Stimulated activated CD4-positive, alpha-beta T cell treated with anti-CD3 and anti-CD28 coated beads, Interleukin-4, amount 100 ng/mL, for 1 hour (primary cell): ENCODE data around the gene SLC35A4.
"Not testable (repeated sequence)": the region's sequence is repeated elsewhere in the genome, so short reads cannot be mapped to it uniquely, and the experiment has no call there.

Experiments
- DNase-seq: peaks from one replicate; pipeline ENCODE4 v3.0.0-alpha.2; 2020

SLC35A4 gene

GRCh38 chr5:140560227-140560626 is 4.4 kb upstream of the SLC35A4 start:
- no peak for DNase-seq

GRCh38 chr5:140561753-140562523 is 2.7 kb upstream of the SLC35A4 start:
- DNase-seq, result no peak

GRCh38 chr5:140563596-140563995 is 1.0 kb upstream of the SLC35A4 start:
- DNase-seq, result no peak

- DNase-seq, result no peak
Observed at GRCh38 chr5:140565024-140565779, 574 bp downstream of the SLC35A4 start.

GRCh38 chr5:140565780-140566095 is 1.1 kb downstream of the SLC35A4 start:
- DNase-seq, result no peak

GRCh38 chr5:140566665-140567064 is 2.0 kb downstream of the SLC35A4 start:
- DNase-seq, result no peak

- DNase-seq, result no peak
Observed at GRCh38 chr5:140567136-140567818, 2.6 kb downstream of the SLC35A4 start.

- DNase-seq, result no peak
Observed at GRCh38 chr5:140567871-140568270, 3.2 kb downstream of the SLC35A4 start.

- no peak for DNase-seq
Observed at GRCh38 chr5:140568443-140569063, 3.9 kb downstream of the SLC35A4 start.

- no peak for DNase-seq
Observed at GRCh38 chr5:140569197-140569596, 4.6 kb downstream of the SLC35A4 start.

GRCh38 chr5:140570058-140570457 is 5.4 kb downstream of the SLC35A4 start:
- no peak for DNase-seq

GRCh38 chr5:140570488-140570887 is 5.9 kb downstream of the SLC35A4 start:
- DNase-seq, result no peak

- DNase-seq, result no peak
Observed at GRCh38 chr5:140571105-140571504, 6.5 kb downstream of the SLC35A4 start.

GRCh38 chr5:140573683-140574082 is 9.1 kb downstream of the SLC35A4 start:
- no peak for DNase-seq

- DNase-seq, result no peak
Observed at GRCh38 chr5:140574165-140574564, 9.5 kb downstream of the SLC35A4 start.

GRCh38 chr5:140575309-140575708 is 10.7 kb downstream of the SLC35A4 start:
- no peak for DNase-seq

GRCh38 chr5:140576776-140577201 is 12.2 kb downstream of the SLC35A4 start:
- no peak for DNase-seq

GRCh38 chr5:140579188-140579747 is 14.6 kb downstream of the SLC35A4 start:
- DNase-seq, result not testable (repeated sequence)

GRCh38 chr5:140587495-140587894 is 22.9 kb downstream of the SLC35A4 start:
- DNase-seq, result no peak

GRCh38 chr5:140588311-140589070 is 23.9 kb downstream of the SLC35A4 start:
- no peak for DNase-seq

GRCh38 chr5:140590861-140591260 is 26.2 kb downstream of the SLC35A4 start:
- no peak for DNase-seq

- DNase-seq, result no peak
Observed at GRCh38 chr5:140591747-140592372, 27.2 kb downstream of the SLC35A4 start.
